MCF 10A (cell line): ENCODE data around the gene ATL2. TPM values are rescaled to one million over a fixed set of nuclear protein-coding genes. Genes with fewer than 3 reads are reported as not detected.

Experiments used
- BruUV-seq: library from RNA; stranded (reverse); fragments of 400-500 nt; replicated peaks from 2 replicates; lab custom pipeline; 2021; lab: Mats Ljungman, UMichigan
- CTCF ChIA-PET: fragments of 300-600 bp; sonication (Branson Sonifier 250); formaldehyde crosslinking; extraction: SDS; loops from one replicate; lab custom pipeline; 2021; ENCODE audit warnings: antibody characterized with exemption, inconsistent platforms; lab: Yijun Ruan, JAX
- POLR2A ChIA-PET: fragments of 300-600, 350-650 bp; sonication (Branson Sonifier 250); formaldehyde crosslinking; extraction: SDS; loops from one replicate; lab custom pipeline; 2020; ENCODE audit warnings: antibody characterized with exemption, inconsistent platforms; lab: Yijun Ruan, JAX
- DNase-seq: peaks from one replicate; pipeline ENCODE4 v3.0.0-alpha.2; 2018; ENCODE audit not compliant: unreplicated experiment
- H3K27ac Mint-ChIP-seq: one replicate; pipeline ENCODE4 v1.8.0; 2022; ENCODE audit warnings: mild to moderate bottlenecking, low read depth, mixed read lengths; ENCODE audit not compliant: unreplicated experiment
- H3K27me3 Mint-ChIP-seq: one replicate; pipeline ENCODE4 v1.8.0; 2022; ENCODE audit warnings: mixed read lengths; ENCODE audit not compliant: insufficient read depth, unreplicated experiment
- H3K36me3 Mint-ChIP-seq: one replicate; pipeline ENCODE4 v1.8.0; 2022; ENCODE audit warnings: mild to moderate bottlenecking, moderate library complexity, mixed read lengths; ENCODE audit not compliant: insufficient read depth, unreplicated experiment
- H3K4me1 Mint-ChIP-seq: one replicate; pipeline ENCODE4 v1.8.0; 2022; ENCODE audit warnings: mixed read lengths; ENCODE audit not compliant: insufficient read depth, unreplicated experiment
- H3K4me3 Mint-ChIP-seq: one replicate; pipeline ENCODE4 v1.8.0; 2022; ENCODE audit warnings: mild to moderate bottlenecking, moderate library complexity, mixed read lengths; ENCODE audit not compliant: unreplicated experiment
- H3K9me3 Mint-ChIP-seq: one replicate; pipeline ENCODE4 v1.8.0; 2022; ENCODE audit warnings: mixed read lengths; ENCODE audit not compliant: unreplicated experiment
- intact Hi-C: fragments of 100-400 bp; cut with micrococcal nuclease; formaldehyde crosslinking; loops from 2 replicates; pipeline ENCODE4 v1.14.1; 2022
- total RNA-seq: library from RNA; stranded (reverse); gene quantifications from 2 replicates; pipeline ENCODE4 v1.2.3, GENCODE V29; 2022
- TF ChIP-seq, protein P1 (sequence below): fragments of 200-600 bp; IDR thresholded peaks from one replicate; pipeline ENCODE4 v1.8.0; 2022; ENCODE audit warnings: antibody characterized with exemption, mild to moderate bottlenecking; ENCODE audit not compliant: unreplicated experiment

Gene ATL2
- total RNA-seq, 1 experiment from 2014 or later = 54.2 TPM

DNA sequence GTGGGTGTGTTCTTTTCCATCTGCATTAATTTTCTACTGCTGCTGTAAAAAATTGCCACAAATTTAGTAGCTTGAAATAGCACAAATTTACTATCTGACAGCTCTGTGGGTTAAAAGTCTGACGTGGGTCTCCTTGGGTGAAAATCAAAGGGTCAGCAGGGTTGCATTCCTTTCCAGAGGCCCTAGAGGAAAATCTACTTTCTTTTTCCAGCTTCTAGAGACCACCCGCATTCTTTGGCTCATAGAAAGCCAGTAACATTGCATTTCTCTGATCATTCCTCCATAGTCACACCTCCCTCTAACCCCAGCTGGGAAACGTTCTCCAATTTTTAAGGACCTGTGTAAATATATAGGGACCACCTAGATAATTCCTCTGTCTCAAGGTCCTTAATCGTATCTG, 128.8 kb downstream of the ATL2 start:
- intact Hi-C loops = no loop called here
- no peak for DNase-seq
- Mint-ChIP-seq H3K4me1 (peaks cover 19% of the 10 kb centered on the region), H3K27me3 (no peaks in the 10 kb centered on the region), H3K27ac (no peak overlapping the region), H3K4me3 (no peak overlapping the region), H3K9me3 (no peaks in the 10 kb centered on the region), H3K36me3 (no peaks in the 10 kb centered on the region)
- ChIA-PET POLR2A (interaction anchor here (0.9 kb wide), 2 partner anchors 16 to 172 kb away, joined by 3 read pairs; partner anchors contain the start of gene CYP1B1), CTCF (no interaction called here)
- no TSS peak for BruUV-seq
- TF ChIP-seq, protein P1, sequence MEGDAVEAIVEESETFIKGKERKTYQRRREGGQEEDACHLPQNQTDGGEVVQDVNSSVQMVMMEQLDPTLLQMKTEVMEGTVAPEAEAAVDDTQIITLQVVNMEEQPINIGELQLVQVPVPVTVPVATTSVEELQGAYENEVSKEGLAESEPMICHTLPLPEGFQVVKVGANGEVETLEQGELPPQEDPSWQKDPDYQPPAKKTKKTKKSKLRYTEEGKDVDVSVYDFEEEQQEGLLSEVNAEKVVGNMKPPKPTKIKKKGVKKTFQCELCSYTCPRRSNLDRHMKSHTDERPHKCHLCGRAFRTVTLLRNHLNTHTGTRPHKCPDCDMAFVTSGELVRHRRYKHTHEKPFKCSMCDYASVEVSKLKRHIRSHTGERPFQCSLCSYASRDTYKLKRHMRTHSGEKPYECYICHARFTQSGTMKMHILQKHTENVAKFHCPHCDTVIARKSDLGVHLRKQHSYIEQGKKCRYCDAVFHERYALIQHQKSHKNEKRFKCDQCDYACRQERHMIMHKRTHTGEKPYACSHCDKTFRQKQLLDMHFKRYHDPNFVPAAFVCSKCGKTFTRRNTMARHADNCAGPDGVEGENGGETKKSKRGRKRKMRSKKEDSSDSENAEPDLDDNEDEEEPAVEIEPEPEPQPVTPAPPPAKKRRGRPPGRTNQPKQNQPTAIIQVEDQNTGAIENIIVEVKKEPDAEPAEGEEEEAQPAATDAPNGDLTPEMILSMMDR = no peak

DNA sequence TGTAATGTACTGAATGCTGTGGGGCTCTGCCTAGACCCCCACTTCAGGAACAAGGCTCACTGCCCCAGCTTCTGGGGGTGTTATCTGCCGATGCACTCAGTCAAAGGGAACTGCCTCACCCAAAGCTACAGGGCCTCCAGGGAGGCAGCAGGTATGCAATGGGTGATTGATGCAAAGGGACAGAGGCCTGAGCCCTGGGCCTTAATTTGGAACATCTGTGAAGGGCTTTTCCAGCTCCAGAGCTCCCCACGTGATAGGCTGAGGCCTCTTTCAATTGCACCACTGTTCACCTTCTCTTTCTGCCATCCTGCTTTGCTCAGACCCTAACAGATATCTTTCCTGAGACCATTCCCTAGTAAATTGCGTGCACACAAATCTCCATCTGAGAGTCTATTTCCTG, 131.0 kb downstream of the ATL2 start:
- BruUV-seq = no TSS peak
- POLR2A ChIA-PET = interaction anchor here (0.6 to 1.5 kb wide), 3 partner anchors 13 to 126 kb away, joined by 3 read pairs; no protein-coding TSS in a partner anchor
- H3K27me3 Mint-ChIP-seq = no peaks in the 10 kb centered on the region

DNA sequence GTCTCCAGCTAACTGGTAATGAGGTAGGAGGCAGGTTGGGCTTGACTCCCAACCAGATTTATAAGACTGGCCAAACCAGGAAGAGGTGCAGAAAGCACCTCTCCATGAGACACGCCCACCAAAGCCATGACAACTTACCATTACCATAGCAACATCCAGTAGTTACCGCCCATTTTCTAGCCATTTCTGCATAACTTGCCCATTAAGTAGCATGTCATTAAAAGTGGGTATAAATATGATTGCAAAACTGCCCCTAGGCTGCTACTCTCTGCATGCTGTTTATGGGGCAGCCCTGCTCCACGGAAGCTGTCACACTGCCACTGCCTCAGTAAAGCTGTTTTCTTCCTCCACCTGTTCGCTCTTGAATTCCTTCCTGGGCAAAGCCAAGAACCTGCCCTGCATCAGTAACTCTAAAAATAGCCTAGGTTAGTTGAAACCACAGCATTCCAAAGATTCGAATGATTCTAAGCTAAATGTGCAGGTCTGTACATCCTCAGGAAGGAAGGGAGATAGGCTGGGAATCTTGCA, 131.9 kb downstream of the ATL2 start:
- Mint-ChIP-seq H3K27me3 (no peaks in the 10 kb centered on the region), H3K27ac (peak overlapping the region; percentile 14), H3K4me1 (peaks cover 20% of the 10 kb centered on the region), H3K9me3 (no peaks in the 10 kb centered on the region), H3K36me3 (no peaks in the 10 kb centered on the region), H3K4me3 (no peak overlapping the region)
- TF ChIP-seq, protein P1 = no peak
- intact Hi-C loops = no loop called here
- peak; percentile 39 for DNase-seq
- CTCF ChIA-PET = interaction anchor here (0.5 to 2.0 kb wide), 6 partner anchors 7 to 169 kb away, joined by 3 to 10 read pairs (median 5); partner anchors contain the start of gene CYP1B1
- no TSS peak for BruUV-seq
- POLR2A ChIA-PET = interaction anchor here (1.2 to 1.5 kb wide), 3 partner anchors 12 to 104 kb away, joined by 3 to 5 read pairs (median 3); no protein-coding TSS in a partner anchor

More for the DNA sequence above, 131.0 kb downstream of the ATL2 start:
- no peak for DNase-seq
- Mint-ChIP-seq H3K4me1 (peaks cover 19% of the 10 kb centered on the region), H3K27ac (no peak overlapping the region), H3K36me3 (no peaks in the 10 kb centered on the region), H3K4me3 (no peak overlapping the region), H3K9me3 (no peaks in the 10 kb centered on the region)
- intact Hi-C loops = no loop called here
- CTCF ChIA-PET = interaction anchor here (1.2 to 2.0 kb wide), 5 partner anchors 8 to 170 kb away, joined by 4 to 10 read pairs (median 5); partner anchors contain the start of gene CYP1B1
- TF ChIP-seq, protein P1 = no peak

DNA sequence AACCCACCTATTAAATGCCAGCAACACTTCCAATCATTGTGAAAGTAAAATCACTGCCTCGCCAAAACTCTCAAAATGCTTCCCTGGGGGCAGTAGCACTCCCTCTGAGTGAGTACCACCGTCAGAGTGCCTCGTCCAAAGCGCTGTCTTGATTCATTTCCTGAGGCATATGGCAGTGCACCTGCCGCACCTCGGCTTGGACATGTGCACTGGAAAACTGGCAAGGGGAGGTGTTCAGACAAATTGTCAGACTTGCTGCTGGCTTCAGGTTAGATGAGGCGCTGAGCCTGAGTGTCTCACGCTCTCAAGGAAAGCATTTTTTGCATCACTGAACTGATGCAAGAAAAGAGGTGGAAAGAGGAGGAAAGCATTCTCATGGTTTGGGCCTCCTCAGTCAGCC, 132.8 kb downstream of the ATL2 start:
- TF ChIP-seq, protein P1 = no peak
- Mint-ChIP-seq H3K27me3 (no peaks in the 10 kb centered on the region), H3K36me3 (no peaks in the 10 kb centered on the region), H3K4me1 (peaks cover 29% of the 10 kb centered on the region), H3K4me3 (no peak overlapping the region), H3K27ac (peak overlapping the region; percentile 14), H3K9me3 (no peaks in the 10 kb centered on the region)
- ChIA-PET POLR2A (interaction anchor here (1.2 to 1.4 kb wide), 2 partner anchors 15 to 103 kb away, joined by 3 to 5 read pairs; no protein-coding TSS in a partner anchor), CTCF (interaction anchor here (0.6 to 1.7 kb wide), 2 partner anchors 30 to 543 kb away, joined by 4 to 7 read pairs; no protein-coding TSS in a partner anchor)
- intact Hi-C loops = no loop called here
- BruUV-seq = no TSS peak
- no peak for DNase-seq

Other genes starting within 250 kb of the ATL2 start
- gene HNRNPLL, start 225.7 kb upstream of the ATL2 start, total RNA-seq = 43.4 and 57.7 TPM in 2 replicates